NCI-H2081 (cell line): ENCODE measurements around the gene GJB4.
A peak's percentile ranks its signal among the peaks of the same experiment; 100 is the strongest.

Source experiments
- DNase-seq, 2 experiments: peaks; one replicate each; lab custom pipeline; 2025; lab: John Stamatoyannopoulos, UW

The GJB4 gene

GRCh38 chr1:34778381-34778780, 18.8 kb downstream of the GJB4 start:
- DNase-seq, result no peak

GRCh38 chr1:34779005-34779404, 19.5 kb downstream of the GJB4 start:
- DNase-seq, result no peak

GRCh38 chr1:34779526-34779925, 20.0 kb downstream of the GJB4 start:
- DNase-seq, result no peak

GRCh38 chr1:34779962-34780361, 20.4 kb downstream of the GJB4 start:
- no peak for DNase-seq

- no peak for DNase-seq
These were observed 21.0 kb downstream of the GJB4 start for GRCh38 chr1:34780528-34780927.

GRCh38 chr1:34781071-34781843, 21.7 kb downstream of the GJB4 start, which contains the start of gene GJB3:
Gene GJB3, plus strand, starts transcription at chr1:34781214. Its CDS starts 3,549 bp downstream, at chr1:34784763.
- DNase-seq, result no peak

- DNase-seq, result no peak
These were observed 22.4 kb downstream of the GJB4 start for GRCh38 chr1:34781844-34782391.

- no peak for DNase-seq
These were observed 25.2 kb downstream of the GJB4 start for GRCh38 chr1:34784751-34785221.

- no peak for DNase-seq
These were observed 25.8 kb downstream of the GJB4 start for GRCh38 chr1:34785231-34785874.

GRCh38 chr1:34785875-34786470, 26.4 kb downstream of the GJB4 start:
- no peak for DNase-seq

GRCh38 chr1:34786521-34787325, 27.2 kb downstream of the GJB4 start:
- DNase-seq, result peak; percentile 80 to 85

- no peak for DNase-seq
These were observed 28.2 kb downstream of the GJB4 start for GRCh38 chr1:34787461-34788420.

- DNase-seq, result no peak
These were observed 31.4 kb downstream of the GJB4 start for GRCh38 chr1:34790985-34791384.

- no peak for DNase-seq
These were observed 32.9 kb downstream of the GJB4 start for GRCh38 chr1:34792424-34792823.

GRCh38 chr1:34792868-34793727, 33.6 kb downstream of the GJB4 start, which contains the start of gene GJA4:
Gene GJA4, plus strand, starts transcription at chr1:34792999. Its CDS starts 1,215 bp downstream, at chr1:34794214.
- DNase-seq, result no peak

- no peak for DNase-seq
These were observed 34.7 kb downstream of the GJB4 start for GRCh38 chr1:34794001-34794789.

- DNase-seq, result no peak
These were observed 35.2 kb downstream of the GJB4 start for GRCh38 chr1:34794790-34795180.

GRCh38 chr1:34795916-34796315, 36.4 kb downstream of the GJB4 start:
- no peak for DNase-seq

GRCh38 chr1:34796990-34797389, 37.5 kb downstream of the GJB4 start:
- no peak for DNase-seq
